Measurements from ENCODE around the gene SMIM33.
"Not testable (repeated sequence)": the region's sequence is repeated elsewhere in the genome, so short reads cannot be mapped to it uniquely, and the experiment has no call there.

Gene SMIM33

DNA sequence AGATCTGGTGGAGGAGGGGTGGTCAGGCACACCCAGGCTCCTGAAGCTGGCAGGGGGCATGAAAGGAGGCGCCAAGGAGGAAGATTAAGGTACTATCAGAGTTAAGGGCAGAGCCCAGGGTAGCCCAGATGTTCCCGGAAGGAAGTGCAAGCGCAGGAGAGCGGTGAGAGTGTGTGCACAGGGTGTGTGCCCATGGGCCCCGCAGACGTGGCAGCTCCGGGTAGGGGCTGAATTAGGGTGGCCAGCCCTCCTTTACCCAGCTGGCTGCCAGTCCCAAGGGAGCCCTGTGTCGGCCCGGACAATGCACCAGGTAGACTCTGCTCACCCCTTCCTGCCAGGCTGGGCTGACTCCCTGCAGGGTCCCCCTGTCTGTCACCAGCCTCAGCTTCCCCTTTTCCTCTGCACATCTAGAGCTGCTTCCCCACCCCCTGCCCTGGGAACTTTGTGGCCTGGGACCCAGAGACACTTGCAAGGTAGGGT lies at the start of gene SMIM33:
SMIM33 (plus strand) TSS at position 184 of the 480 bp plus-strand sequence; CDS start at position 302, 118 bp downstream.
- peak; percentile 46 for DNase-seq

DNA sequence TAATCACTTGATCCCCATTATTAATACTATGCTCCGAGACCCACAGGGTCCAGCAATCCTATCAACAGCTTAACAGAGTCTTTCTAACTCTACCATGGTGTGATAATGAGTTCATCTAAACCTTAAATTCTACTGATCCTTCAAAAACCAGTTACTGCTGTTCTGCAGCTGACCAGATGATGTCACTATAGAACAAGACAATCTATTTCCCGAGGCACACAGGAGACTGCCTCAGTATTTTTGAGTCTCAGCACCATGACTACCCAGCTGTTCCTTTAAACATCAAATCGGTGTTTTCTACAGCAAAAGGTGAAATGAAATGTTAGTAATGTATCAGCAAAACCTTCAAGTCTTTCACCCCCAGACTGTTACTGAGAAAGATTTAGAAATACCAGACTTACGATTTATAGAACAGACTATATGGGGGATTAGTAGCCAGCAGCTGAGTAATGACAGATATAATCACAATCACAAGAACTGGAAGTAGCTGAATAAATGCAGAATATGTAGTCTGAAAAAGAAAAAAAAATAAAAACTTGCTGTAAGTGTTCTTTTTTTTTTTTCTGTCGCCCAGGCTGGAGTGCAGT lies 48.4 kb upstream of the SMIM33 start:
- no peak for DNase-seq

GRCh38 chr5:139425497-139425896 lies 45.3 kb upstream of the SMIM33 start:
- DNase-seq = no peak

- DNase-seq = no peak
These were observed 44.5 kb upstream of the SMIM33 start for GRCh38 chr5:139426203-139426885.

- DNase-seq = no peak
These were observed 40.8 kb upstream of the SMIM33 start for GRCh38 chr5:139430015-139430414.

- DNase-seq = no peak
These were observed 39.1 kb upstream of the SMIM33 start for GRCh38 chr5:139431706-139432105.

GRCh38 chr5:139435676-139436075 lies 35.1 kb upstream of the SMIM33 start:
- no peak for DNase-seq

GRCh38 chr5:139438707-139439012 lies 32.1 kb upstream of the SMIM33 start:
- no peak for DNase-seq

DNA sequence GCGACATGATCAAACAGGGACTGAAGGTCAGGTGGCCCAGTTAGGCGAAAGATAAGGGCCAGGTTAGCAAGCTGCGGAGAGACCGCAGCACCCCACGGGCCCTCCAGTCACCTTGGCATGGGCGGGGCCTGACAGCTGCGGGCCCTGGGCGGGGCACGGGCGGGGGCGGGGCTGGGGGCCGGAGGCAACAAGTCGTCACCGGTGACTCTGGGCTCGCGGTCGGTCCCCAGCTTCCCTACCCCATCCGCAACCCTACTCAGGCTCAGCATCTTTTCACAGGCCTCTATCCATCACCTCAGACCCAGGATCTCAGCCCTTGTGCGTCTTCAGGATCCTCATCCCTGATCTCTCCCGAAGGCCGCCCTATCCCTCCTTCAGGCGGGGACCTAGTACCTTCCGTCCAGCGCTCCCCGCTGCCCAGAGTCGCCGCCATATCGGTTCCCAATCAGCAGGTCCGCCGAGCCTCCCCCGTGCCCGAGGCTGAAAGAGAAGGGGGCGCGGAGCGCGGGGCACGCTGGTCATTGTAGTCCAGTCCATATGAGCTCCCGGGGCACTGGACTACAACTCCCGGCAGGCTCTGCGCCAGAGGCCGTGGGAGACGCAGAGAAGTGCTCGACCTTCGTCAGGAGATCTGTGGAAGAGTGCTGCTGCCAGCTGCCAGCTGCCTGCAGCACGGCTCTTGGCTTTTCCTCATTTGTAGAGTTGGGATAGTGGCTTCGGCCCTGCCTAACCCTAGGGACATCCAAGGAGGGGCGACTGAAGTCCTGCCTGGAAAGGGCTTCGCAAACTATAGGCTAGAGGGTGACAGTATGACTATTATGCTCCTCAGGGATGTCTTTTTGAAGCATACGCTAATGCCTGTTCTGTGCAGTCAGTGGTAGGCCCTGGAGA lies 31.5 kb upstream of the SMIM33 start, which contains the start of gene DNAJC18:
DNAJC18 (minus strand) TSS at position 513 of the 891 bp plus-strand sequence; CDS start at position 433, 80 bp downstream.
- DNase-seq = peak; percentile 80

DNA sequence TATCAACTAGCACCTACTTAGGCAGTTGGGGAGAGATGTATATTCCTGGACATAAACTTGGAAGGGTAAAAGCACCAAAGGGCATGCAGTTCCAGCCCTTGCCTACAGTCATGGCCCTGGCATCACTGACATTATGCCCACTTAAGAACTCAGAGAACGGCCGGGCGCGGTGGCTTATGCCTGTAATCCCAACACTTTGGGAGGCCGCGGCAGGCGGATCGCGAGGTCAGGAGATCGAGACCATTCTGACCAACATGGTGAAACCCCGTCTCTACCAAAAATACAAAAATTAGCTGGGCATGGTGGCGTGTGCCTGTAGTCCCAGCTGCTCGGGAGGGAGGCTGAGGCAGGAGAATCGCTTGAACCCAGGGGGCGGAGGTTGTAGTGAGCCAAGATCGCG lies 30.4 kb upstream of the SMIM33 start:
- not testable (repeated sequence) for DNase-seq

DNA sequence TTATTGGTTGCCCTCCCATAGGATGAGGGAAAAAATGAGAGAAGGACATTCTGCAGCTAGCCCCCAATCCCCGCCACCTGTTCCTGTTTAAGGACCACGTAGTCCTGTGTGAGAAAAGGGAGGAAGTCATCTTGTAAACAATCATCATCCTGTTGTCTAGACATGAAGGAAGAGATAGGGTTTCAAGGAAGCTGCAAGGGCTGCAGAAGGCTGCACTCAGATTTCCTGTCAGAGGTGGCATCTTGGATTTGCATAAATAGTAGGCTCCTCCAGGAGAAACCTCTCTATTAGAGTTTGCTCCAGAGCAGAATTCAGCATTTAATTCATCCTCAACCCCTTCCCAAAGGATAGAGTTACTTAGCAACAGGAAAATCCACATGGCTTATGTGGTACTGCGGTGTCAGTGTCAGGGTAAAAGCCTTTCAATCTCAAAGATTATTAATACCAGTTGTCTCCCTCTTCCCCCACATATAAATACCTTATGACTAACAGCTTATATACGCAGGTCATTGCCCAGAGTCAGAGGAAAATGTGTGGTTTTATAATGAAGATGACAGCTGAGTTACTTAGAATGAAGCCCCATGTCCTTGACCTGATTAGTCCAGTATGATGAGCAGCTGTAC lies 26.9 kb upstream of the SMIM33 start:
- DNase-seq = no peak

DNA sequence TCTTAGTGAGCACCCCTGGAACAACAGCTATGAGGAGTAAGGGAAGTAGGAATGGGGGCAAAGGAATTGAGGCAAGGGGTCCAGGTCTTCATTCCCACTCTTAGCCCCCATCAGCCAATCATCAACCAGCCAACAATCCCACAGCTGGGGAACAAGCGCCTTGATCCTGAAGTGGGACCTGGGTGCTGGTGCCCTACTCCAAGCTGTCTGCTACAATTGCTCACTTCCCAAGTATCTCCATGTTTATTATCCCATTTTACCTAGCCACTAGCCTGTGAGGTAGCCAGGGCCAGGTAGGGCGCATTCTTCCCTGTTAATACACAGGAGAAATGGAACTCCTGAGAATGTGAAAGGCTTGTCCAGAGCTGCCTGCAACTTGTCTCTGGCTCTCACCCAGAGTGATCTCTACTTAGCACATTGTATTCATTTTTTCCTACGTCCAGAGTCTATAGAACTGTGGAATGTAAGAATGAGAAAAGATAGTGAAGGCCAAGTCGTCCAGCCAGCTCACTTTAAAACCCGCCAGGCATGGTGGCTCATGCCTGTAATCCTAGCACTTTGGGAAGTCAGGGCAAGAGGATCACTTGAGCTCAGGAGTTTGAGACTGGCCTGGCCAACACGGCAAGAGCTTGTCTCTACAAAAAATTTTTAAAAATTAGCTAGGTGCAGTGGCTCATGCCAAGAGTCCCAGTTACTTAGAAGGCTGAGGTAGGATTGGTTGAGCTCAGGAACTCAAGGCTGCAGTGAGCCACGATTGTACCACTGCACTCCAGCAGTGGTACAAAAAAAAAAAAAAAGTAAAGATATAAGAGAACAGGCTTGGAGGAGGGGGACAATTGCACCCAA lies 25.3 kb upstream of the SMIM33 start:
- DNase-seq = no peak

DNA sequence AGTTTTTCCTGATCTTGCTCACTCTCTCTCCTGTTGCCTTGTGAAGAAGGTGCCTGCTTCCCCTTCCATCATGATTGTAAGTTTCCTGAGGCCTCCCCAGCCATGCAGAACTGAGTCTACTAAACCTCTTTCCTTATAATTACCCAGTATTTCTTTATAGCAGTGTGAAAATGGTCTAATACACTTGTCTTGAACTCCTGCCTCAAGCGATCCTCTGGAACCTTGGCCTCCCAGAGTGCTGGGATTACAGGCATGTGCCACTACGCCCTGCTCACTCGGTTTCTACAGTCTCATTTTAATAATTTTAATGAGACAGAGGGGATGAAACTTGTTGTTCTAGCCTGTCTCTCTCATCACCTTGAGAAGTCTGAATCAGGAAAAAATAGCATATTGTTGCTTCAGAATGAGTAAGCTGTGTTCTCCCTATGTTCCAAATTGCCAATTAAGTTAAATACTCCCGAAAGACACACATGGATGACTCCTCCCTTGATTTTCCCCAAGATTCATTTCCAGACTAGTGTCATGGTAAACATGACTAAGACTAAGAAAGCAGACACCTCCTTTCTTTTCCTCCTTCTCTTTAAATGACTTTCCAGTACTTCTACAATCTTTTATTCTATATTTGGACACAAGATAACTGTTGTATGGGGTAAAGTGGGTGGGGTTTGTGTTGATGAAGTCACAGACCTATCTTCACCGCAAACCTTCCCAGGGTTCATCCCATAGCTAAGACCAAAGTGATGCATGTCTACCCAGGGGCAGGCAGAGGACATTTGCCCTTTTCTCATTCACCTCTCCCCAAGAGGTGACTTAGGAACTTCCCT lies 23.6 kb upstream of the SMIM33 start:
- no peak for DNase-seq

- no peak for DNase-seq
These were observed 19.6 kb upstream of the SMIM33 start for GRCh38 chr5:139451176-139451575.

DNA sequence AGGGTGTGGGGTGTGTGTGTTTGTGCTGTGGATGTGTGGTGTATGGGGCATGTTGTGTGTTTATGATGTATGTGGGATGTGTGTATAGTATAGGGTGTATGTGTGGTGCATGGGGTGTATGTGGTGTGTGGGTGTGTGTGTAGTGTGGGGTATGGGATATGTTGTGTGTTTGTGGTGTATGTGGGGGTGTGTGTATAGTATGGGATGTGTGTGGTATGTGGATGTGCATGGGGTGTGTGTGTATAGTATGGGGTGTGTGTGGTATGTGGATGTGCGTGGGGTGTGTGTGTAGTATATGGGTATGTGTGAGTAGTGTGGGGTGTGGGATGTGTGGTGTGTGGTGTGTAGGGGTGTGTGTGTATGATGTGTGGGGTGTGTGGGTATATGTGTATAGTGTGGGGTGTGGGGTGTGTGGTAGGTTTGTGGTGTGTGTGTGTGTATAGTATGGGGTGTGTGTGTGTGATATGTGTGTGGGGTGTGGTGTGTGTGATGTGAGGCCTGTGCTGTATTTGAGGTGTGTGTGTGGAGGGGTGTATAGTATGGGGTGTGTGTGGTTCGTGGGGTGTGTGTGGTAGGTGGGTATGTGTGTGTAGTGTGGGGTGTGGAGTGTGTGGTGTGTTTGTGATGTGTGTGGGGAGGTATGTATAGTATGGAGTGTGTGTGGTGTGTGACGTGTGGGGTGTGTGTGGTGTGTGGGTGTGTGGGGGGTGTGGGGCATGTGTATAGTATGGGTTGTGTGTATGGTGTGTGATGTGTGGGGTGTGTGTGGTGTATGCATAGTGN lies 18.7 kb upstream of the SMIM33 start:
- no peak for DNase-seq

DNA sequence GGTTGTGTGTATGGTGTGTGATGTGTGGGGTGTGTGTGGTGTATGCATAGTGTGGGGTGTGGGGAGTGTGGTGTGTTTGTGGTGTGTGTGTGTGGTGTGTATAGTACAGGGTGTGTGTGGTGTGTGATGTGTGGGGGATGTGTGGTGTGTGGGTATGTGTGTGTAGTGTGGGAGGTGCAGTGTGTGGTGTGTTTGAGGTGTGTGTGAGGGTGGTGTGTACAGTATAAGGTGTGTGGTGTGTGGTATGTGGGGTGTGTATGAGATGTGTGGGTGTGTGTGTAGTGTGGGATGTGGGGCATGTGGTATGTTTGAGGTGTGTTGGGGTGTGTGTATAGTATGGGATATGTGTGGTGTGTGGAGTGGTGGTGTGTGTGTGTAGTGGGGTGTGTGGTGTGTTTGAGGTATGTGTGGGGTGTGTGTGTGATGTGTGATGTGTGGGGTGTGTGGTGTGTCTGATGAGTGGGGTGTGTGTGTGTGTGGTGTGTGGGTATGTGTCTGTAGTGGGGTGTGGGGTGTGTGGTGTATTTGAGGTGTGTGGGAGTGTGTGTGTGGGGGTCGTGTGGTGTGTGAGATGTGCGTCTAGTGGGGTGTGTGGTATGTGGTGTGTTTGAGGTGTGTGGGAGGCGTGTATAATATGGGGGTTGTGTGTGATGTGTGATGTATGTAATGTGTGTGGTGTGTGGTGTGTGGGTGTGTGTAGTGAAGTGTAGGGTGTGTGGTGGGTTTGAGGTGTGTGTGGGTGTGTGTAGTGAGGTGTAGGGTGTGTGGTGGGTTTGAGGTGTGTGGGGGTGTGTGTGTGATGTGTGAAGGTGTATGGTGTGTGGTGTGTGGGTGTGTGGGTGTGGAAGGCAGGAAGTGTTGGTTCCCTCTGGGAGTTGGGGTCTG lies 16.9 kb upstream of the SMIM33 start:
- no peak for DNase-seq

DNA sequence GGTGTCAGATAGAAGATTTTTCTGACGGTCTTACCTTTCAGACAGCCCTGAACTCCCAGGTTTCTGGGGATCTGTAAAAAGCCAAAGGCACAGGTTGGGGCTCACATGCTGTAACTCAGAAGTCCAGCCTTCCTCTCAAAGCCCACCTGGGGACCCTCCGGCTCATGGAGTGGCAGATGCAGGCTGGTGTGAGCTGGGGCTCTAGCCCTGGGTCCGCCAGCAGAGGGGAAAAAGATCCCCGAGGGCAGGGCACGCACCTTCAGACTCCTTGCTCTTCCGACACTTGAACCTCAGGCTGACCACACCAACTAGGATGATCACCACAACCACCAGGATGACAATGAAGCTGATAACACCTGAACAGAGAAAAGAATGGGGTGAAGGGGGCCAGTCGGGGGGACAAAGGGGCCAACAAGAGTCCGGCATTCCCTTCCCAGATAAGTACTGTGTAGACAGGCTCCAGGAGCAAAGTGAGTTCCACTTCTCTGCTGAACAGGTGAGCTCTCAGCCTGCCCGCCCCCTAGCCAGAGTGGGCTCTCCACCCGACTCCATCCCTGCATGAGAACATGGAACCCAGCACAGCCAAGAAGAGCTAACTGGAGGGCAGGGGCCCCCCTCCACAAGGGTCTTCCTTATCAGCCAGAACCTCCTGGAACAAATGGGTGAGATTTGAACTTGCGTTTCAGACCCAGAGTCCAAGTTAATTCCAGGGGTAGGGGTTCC lies 16.1 kb upstream of the SMIM33 start:
- DNase-seq = no peak

DNA sequence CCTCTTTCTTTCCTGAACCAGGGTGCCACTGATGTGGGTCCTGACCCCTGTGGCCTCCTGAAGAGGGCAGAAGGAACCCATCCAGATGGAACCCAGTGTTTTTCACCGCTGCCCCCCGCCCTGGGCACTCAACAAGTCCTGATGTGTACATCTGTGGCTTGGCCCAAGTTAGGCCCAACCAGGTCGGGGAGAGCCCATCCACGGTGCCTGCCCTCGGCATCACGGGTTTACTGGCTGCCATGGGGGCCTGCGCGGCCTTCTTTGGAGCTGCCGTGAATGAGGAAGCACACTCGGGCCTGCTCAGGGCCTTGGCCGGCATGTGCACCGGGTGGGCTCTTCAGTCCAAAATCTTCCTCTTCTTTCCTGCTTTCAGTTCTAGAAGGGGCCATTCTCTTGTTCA lies 14.0 kb upstream of the SMIM33 start:
- no peak for DNase-seq

GRCh38 chr5:139457241-139457640 lies 13.6 kb upstream of the SMIM33 start:
- no peak for DNase-seq
